GM12878 (cell line): ENCODE results near the gene AGRN. TPM values are rescaled to one million over a fixed set of nuclear protein-coding genes. Genes with fewer than 3 reads are reported as not detected.

Experiments used
- BCLAF1 ChIP-seq: fragments of 450-650 bp; IDR thresholded peaks from 2 replicates; pipeline ENCODE4 v1.6.1; 2017; ENCODE audit warnings: antibody characterized with exemption, mild to moderate bottlenecking, moderate library complexity
- CBX3 ChIP-seq: fragments of 200-600 bp; sonication (generic); IDR thresholded peaks from 2 replicates; pipeline ENCODE4 v1.6.1; 2016; ENCODE audit warnings: low read depth, borderline replicate concordance
- GABPA ChIP-seq: IDR thresholded peaks from 2 replicates; pipeline ENCODE4 v1.6.1; 2014; ENCODE audit warnings: antibody characterized with exemption, low read depth, mild to moderate bottlenecking, inconsistent platforms
- IRF3 ChIP-seq: fragments of 450-650 bp; IDR thresholded peaks from 2 replicates; pipeline ENCODE4 v1.6.1; 2014; ENCODE audit warnings: mild to moderate bottlenecking
- NBN ChIP-seq: fragments of 450-650 bp; IDR thresholded peaks from 2 replicates; pipeline ENCODE4 v1.6.1; 2016
- NKRF ChIP-seq: fragments of 450-650 bp; conservative IDR thresholded peaks from 2 replicates; pipeline ENCODE4 v1.6.1; 2017; ENCODE audit warnings: mild to moderate bottlenecking, moderate library complexity
- RELB ChIP-seq: fragments of 450-650 bp; IDR thresholded peaks from 2 replicates; pipeline ENCODE4 v1.6.1; 2017; ENCODE audit warnings: low read depth, mild to moderate bottlenecking, moderate library complexity
- SMAD1 ChIP-seq: fragments of 450-650 bp; IDR thresholded peaks from 2 replicates; pipeline ENCODE4 v1.6.1; 2018; ENCODE audit warnings: mild to moderate bottlenecking, low read depth; ENCODE audit not compliant: partially characterized antibody
- SMAD5 ChIP-seq: IDR thresholded peaks from 2 replicates; pipeline ENCODE4 v1.6.1; 2016; ENCODE audit warnings: antibody characterized with exemption, low read depth
- TCF7 ChIP-seq: IDR thresholded peaks from 2 replicates; pipeline ENCODE4 v1.6.1; 2014; ENCODE audit warnings: antibody characterized with exemption, borderline replicate concordance
- USF1 ChIP-seq: IDR thresholded peaks from 2 replicates; pipeline ENCODE4 v1.6.1; 2011; ENCODE audit warnings: borderline replicate concordance, low read depth, mild to moderate bottlenecking, moderate library complexity, mixed read lengths, low read length; ENCODE audit not compliant: insufficient read depth; ENCODE audit errors: extremely low read length
- USF2 ChIP-seq: IDR thresholded peaks from 2 replicates; pipeline ENCODE4 v1.6.1; 2011; ENCODE audit warnings: low read depth, low read length, improper control_type of control experiment, borderline replicate concordance
- YBX1 ChIP-seq: fragments of 450-650 bp; IDR thresholded peaks from 2 replicates; pipeline ENCODE4 v1.6.1; 2016; ENCODE audit warnings: antibody characterized with exemption
- ZBTB40 ChIP-seq: fragments of 450-650 bp; IDR thresholded peaks from 2 replicates; pipeline ENCODE4 v1.6.1; 2016; ENCODE audit warnings: mild to moderate bottlenecking, moderate library complexity, borderline replicate concordance
- ZNF274 ChIP-seq: IDR thresholded peaks from one replicate; pipeline ENCODE4 v1.8.0; 2011; ENCODE audit not compliant: insufficient read length, insufficient read depth
- polyA plus RNA-seq, 11 experiments: library from polyadenylated mRNA; depleted of rRNA in 4 of 11; unstranded in 6 of 11; stranded (reverse) in 5 of 11; fragments of >200 nt; fragmentation: Nextera tagmentation in 4 of 11; fragmentation: Illumina TruSeq in 1 of 11; extraction: Ambion mirVana in 4 of 11; extraction: Trizol in 1 of 11; gene quantifications; 1 replicate in 1 of 11; 2 replicates in 10 of 11; pipeline versions ENCODE4 v1.2.1 to v1.2.3, GENCODE V29; 2011 to 2016; ENCODE audit warnings: inconsistent platforms in 2 of 11, missing spikeins in 2 of 11, low read depth in 1 of 11
- total RNA-seq, 4 experiments: library from RNA; depleted of rRNA in 3 of 4; stranded (reverse); fragments of >200 nt in 3 of 4; fragmentation: Illumina TruSeq in 1 of 4; extraction: Trizol in 1 of 4; gene quantifications; 2 replicates each; pipeline versions ENCODE4 v1.2.1 to v1.2.3, GENCODE V29; 2013 to 2021

The AGRN gene
- total and polyA plus RNA-seq, 10 of the 15 experiments (the other 5 are each of a cell fraction or from before 2014, with no cell fraction given) = 0.02 to 41.8 (median 4.1) TPM

GRCh38 chr1:1001057-1001783 is 18.7 kb upstream of the AGRN start (continued):
- TF ChIP-seq ZBTB40 (no peak; the same call in 1 of the 2 replicates), USF2 (no peak), RELB (no peak), NKRF (0 out of 2 replicates have a peak, but pooled peaks have one; percentile 33), USF1 (no peak), GABPA (no peak), BCLAF1 (no peak), CBX3 (no peak), TCF7 (no peak), SMAD5 (no peak), IRF3 (no peak), ZNF274 (no peak), SMAD1 (no peak), YBX1 (no peak), NBN (peak; percentile 45; the same call in 1 of the 2 replicates)
